Prostate gland (tissue), 2 donors: ENCODE data around the gene PDHX. TPM values are rescaled to one million over a fixed set of nuclear protein-coding genes. Genes with fewer than 3 reads are reported as not detected.

Experiments
- DNase-seq: peaks from one replicate; pipeline ENCODE4 v3.0.0-alpha.2; 2019; ENCODE audit warnings: low spot score
- H3K27ac ChIP-seq, 2 donors: fragments of 200-600 bp; sonication (generic); 2 replicates each; pipeline ENCODE4 v1.5.1; 2017 to 2019
- H3K27me3 ChIP-seq: fragments of 200-600 bp; sonication (generic); replicated peaks from 2 replicates; pipeline ENCODE4 v1.5.1; 2019; ENCODE audit not compliant: insufficient read depth
- H3K36me3 ChIP-seq, 2 donors: fragments of 200-600 bp; sonication (generic); 1 replicate in 1 of 2; 2 replicates in 1 of 2; pipeline versions ENCODE4 v1.5.1 to v1.8.1; 2017 to 2019
- H3K4me1 ChIP-seq: fragments of 200-600 bp; sonication (generic); replicated peaks from 2 replicates; pipeline ENCODE4 v1.5.1; 2019
- H3K4me3 ChIP-seq, 2 donors: fragments of 200-600 bp; sonication (generic); 2 replicates each; pipeline ENCODE4 v1.5.1; 2017 to 2019
- H3K9me3 ChIP-seq: fragments of 200-600 bp; sonication (generic); 2 replicates; pipeline ENCODE4 v1.5.1; 2017
- CTCF ChIP-seq, 4 experiments: fragments of 200-600 bp in 2 of 4; fragments of 450-650 bp in 2 of 4; sonication (generic) in 2 of 4; IDR thresholded peaks; 1 replicate in 3 of 4; 2 replicates in 1 of 4; pipeline ENCODE4 v1.5.1; 2016 to 2019; ENCODE audit warnings: antibody characterized with exemption in 4 of 4, mild to moderate bottlenecking in 2 of 4, moderate library complexity in 2 of 4
- POLR2A ChIP-seq: fragments of 450-650 bp; IDR thresholded peaks from one replicate; pipeline ENCODE4 v1.6.1; 2016; ENCODE audit warnings: antibody characterized with exemption, mild to moderate bottlenecking
- POLR2AphosphoS5 ChIP-seq: sonication (generic); formaldehyde crosslinking; IDR thresholded peaks from one replicate; pipeline ENCODE4 v1.6.1; 2017; ENCODE audit warnings: antibody characterized with exemption
- WGBS: methylation state at CpG from one replicate; pipeline ENCODE4 v1.1.5; 2018; 5-methylcytosine and 5-hydroxymethylcytosine counted together
- intact Hi-C: fragments of 100-400 bp; cut with DNase I; formaldehyde crosslinking; loops from one replicate; pipeline ENCODE4 v1.14.2; 2022
- total RNA-seq, 2 donors: library from RNA; depleted of rRNA; stranded (reverse); fragments of >200 nt; gene quantifications; one replicate each; pipeline ENCODE4 v1.1.0, GENCODE V29; 2016

PDHX gene
- total RNA-seq, 2 donors from 2014 or later, result 29.1 to 45.2 TPM

- no peak overlapping the region for H3K27ac ChIP-seq
- H3K4me1 ChIP-seq, result no peaks in the 10 kb centered on the region
- intact Hi-C loops, result no loop called here
- WGBS, result 64% methylated on average over 3 of the region's 3 CpGs
- H3K36me3 ChIP-seq, result no peaks in the 10 kb centered on the region
- H3K4me3 ChIP-seq, result no peak overlapping the region
- TF ChIP-seq POLR2AphosphoS5 (no peak), CTCF (IDR thresholded peaks at IDR 0.05) (no peak), POLR2A (no peak)
- H3K9me3 ChIP-seq, result no peaks in the 10 kb centered on the region
- H3K27me3 ChIP-seq, result no peaks in the 10 kb centered on the region
- no peak for DNase-seq
Observed at GRCh38 chr11:34964610-34965331, 48.4 kb downstream of the PDHX start.

GRCh38 chr11:34968862-34969261, 52.4 kb downstream of the PDHX start:
- H3K36me3 ChIP-seq, result no peaks in the 10 kb centered on the region
- no peak overlapping the region for H3K27ac ChIP-seq
- no peaks in the 10 kb centered on the region for H3K9me3 ChIP-seq
- no peaks in the 10 kb centered on the region for H3K4me1 ChIP-seq
- no peak overlapping the region for H3K4me3 ChIP-seq
- WGBS, result 95% methylated on average over 4 of the region's 4 CpGs
- intact Hi-C loops, result no loop called here
- no peaks in the 10 kb centered on the region for H3K27me3 ChIP-seq
- no peak for DNase-seq
- TF ChIP-seq POLR2AphosphoS5, result no peak
- no peak for TF ChIP-seq CTCF (IDR thresholded peaks at IDR 0.05)
- no peak for TF ChIP-seq POLR2A

- no peak for TF ChIP-seq POLR2AphosphoS5
- no peak for TF ChIP-seq CTCF (IDR thresholded peaks at IDR 0.05)
- no peak for TF ChIP-seq POLR2A
- Histone ChIP-seq H3K36me3 (no peaks in the 10 kb centered on the region), H3K4me1 (no peaks in the 10 kb centered on the region), H3K27me3 (no peaks in the 10 kb centered on the region), H3K4me3 (no peak overlapping the region), H3K9me3 (no peaks in the 10 kb centered on the region), H3K27ac (no peak overlapping the region)
- WGBS, result 85% methylated on average over 3 of the region's 3 CpGs
- no peak for DNase-seq
- intact Hi-C loops, result no loop called here
Observed at GRCh38 chr11:34970033-34970432, 53.6 kb downstream of the PDHX start.

GRCh38 chr11:34970480-34970879, 54.1 kb downstream of the PDHX start:
- Histone ChIP-seq H3K36me3 (no peaks in the 10 kb centered on the region), H3K4me1 (no peaks in the 10 kb centered on the region), H3K9me3 (no peaks in the 10 kb centered on the region), H3K27me3 (no peaks in the 10 kb centered on the region), H3K27ac (no peak overlapping the region), H3K4me3 (no peak overlapping the region)
- intact Hi-C loops, result no loop called here
- no peak for DNase-seq
- TF ChIP-seq CTCF (IDR thresholded peaks at IDR 0.05) (no peak), POLR2A (no peak), POLR2AphosphoS5 (no peak)

- no peak for DNase-seq
- no peaks in the 10 kb centered on the region for H3K36me3 ChIP-seq
- H3K9me3 ChIP-seq, result no peaks in the 10 kb centered on the region
- H3K27me3 ChIP-seq, result no peaks in the 10 kb centered on the region
- 81% methylated on average over 1 of the region's 1 CpG for WGBS
- no peak overlapping the region for H3K27ac ChIP-seq
- intact Hi-C loops, result no loop called here
- H3K4me1 ChIP-seq, result no peaks in the 10 kb centered on the region
- H3K4me3 ChIP-seq, result no peak overlapping the region
- TF ChIP-seq CTCF (IDR thresholded peaks at IDR 0.05) (no peak), POLR2A (no peak), POLR2AphosphoS5 (no peak)
Observed at GRCh38 chr11:34971928-34972327, 55.5 kb downstream of the PDHX start.
